H7 (cell line): Measurements from ENCODE around the gene BCL6B. TPM values are rescaled to one million over a fixed set of nuclear protein-coding genes. Genes with fewer than 3 reads are reported as not detected.
A peak's percentile ranks its signal among the peaks of the same experiment; 100 is the strongest.

ENCODE experiments used
- DNase-seq: peaks from one replicate; pipeline ENCODE4 v3.0.0; 2012
- H3K27me3 ChIP-seq: 2 replicates; pipeline ENCODE4 v1.6.0; 2011; ENCODE audit warnings: mild to moderate bottlenecking, low read length; ENCODE audit not compliant: control insufficient read depth, insufficient read depth
- H3K36me3 ChIP-seq: replicated peaks from 2 replicates; pipeline ENCODE4 v1.5.1; 2011; ENCODE audit warnings: low read length; ENCODE audit not compliant: control insufficient read depth, insufficient read depth
- H3K4me3 ChIP-seq: 2 replicates; pipeline ENCODE4 v1.5.1; 2011; ENCODE audit warnings: low read depth, mild to moderate bottlenecking, control low read depth, low read length, moderate library complexity; ENCODE audit not compliant: insufficient read depth
- total RNA-seq: library from RNA; depleted of rRNA; stranded (reverse); fragments of >200 nt; shearing (Covaris generic); gene quantifications from 2 replicates; pipeline ENCODE4 v1.2.3, GENCODE V29; 2014

BCL6B gene
- total RNA-seq, 1 experiment from 2014 or later: 4.9 TPM

GRCh38 chr17:7001318-7001961 is 21.4 kb upstream of the BCL6B start:
- H3K4me3 ChIP-seq: no peak overlapping the region
- H3K27me3 ChIP-seq: peaks cover 9% of the 10 kb centered on the region
- DNase-seq: no peak

GRCh38 chr17:7002288-7003047 is 20.4 kb upstream of the BCL6B start:
- H3K36me3 ChIP-seq: no peaks in the 10 kb centered on the region
- DNase-seq: no peak
- H3K27me3 ChIP-seq: no peaks in the 10 kb centered on the region
- H3K4me3 ChIP-seq: no peak overlapping the region

More at GRCh38 chr17:7001318-7001961, 21.4 kb upstream of the BCL6B start:
- H3K36me3 ChIP-seq: no peaks in the 10 kb centered on the region

GRCh38 chr17:7003745-7004144 is 19.1 kb upstream of the BCL6B start:
- Histone ChIP-seq H3K27me3 (no peaks in the 10 kb centered on the region), H3K36me3 (no peaks in the 10 kb centered on the region), H3K4me3 (no peak overlapping the region)
- no peak for DNase-seq

GRCh38 chr17:7004398-7005253 is 18.2 kb upstream of the BCL6B start:
- DNase-seq: peak; percentile 79
- no peaks in the 10 kb centered on the region for H3K36me3 ChIP-seq
- H3K27me3 ChIP-seq: no peaks in the 10 kb centered on the region
- no peak overlapping the region for H3K4me3 ChIP-seq

GRCh38 chr17:7005716-7006115 is 17.1 kb upstream of the BCL6B start:
- H3K36me3 ChIP-seq: no peaks in the 10 kb centered on the region
- no peak overlapping the region for H3K4me3 ChIP-seq
- no peaks in the 10 kb centered on the region for H3K27me3 ChIP-seq
- no peak for DNase-seq

GRCh38 chr17:7007143-7007542 is 15.7 kb upstream of the BCL6B start:
- H3K4me3 ChIP-seq: no peak overlapping the region
- no peak for DNase-seq
- H3K36me3 ChIP-seq: no peaks in the 10 kb centered on the region
- H3K27me3 ChIP-seq: no peaks in the 10 kb centered on the region

- H3K27me3 ChIP-seq: no peaks in the 10 kb centered on the region
- DNase-seq: no peak
- no peak overlapping the region for H3K4me3 ChIP-seq
- no peaks in the 10 kb centered on the region for H3K36me3 ChIP-seq
Observed at GRCh38 chr17:7010523-7010922, 12.3 kb upstream of the BCL6B start.

- Histone ChIP-seq H3K36me3 (no peaks in the 10 kb centered on the region; the same call in 1 of the 2 replicates), H3K4me3 (peak overlapping the region; percentile 84), H3K27me3 (no peaks in the 10 kb centered on the region)
- no peak for DNase-seq
Observed at GRCh38 chr17:7011415-7011814, 11.4 kb upstream of the BCL6B start.

GRCh38 chr17:7011942-7012254 is 11.0 kb upstream of the BCL6B start:
- DNase-seq: no peak
- H3K4me3 ChIP-seq: peak overlapping the region; percentile 84
- no peaks in the 10 kb centered on the region for H3K27me3 ChIP-seq
- peaks cover 3% of the 10 kb centered on the region for H3K36me3 ChIP-seq

- no peaks in the 10 kb centered on the region for H3K27me3 ChIP-seq
- peak overlapping the region; percentile 84 for H3K4me3 ChIP-seq
- peaks cover 3% of the 10 kb centered on the region for H3K36me3 ChIP-seq
- peak; percentile 97 for DNase-seq
Observed at GRCh38 chr17:7014261-7014994, 8.4 kb upstream of the BCL6B start.

GRCh38 chr17:7014995-7015958 is 7.6 kb upstream of the BCL6B start:
- Histone ChIP-seq H3K36me3 (peaks cover 3% of the 10 kb centered on the region), H3K4me3 (peak overlapping the region; percentile 84), H3K27me3 (peaks cover under 1% of the 10 kb centered on the region)
- DNase-seq: no peak

- H3K36me3 ChIP-seq: peaks cover 3% of the 10 kb centered on the region
- no peak for DNase-seq
- peaks cover 10% of the 10 kb centered on the region for H3K27me3 ChIP-seq
- no peak overlapping the region for H3K4me3 ChIP-seq
Observed at GRCh38 chr17:7016418-7016817, 6.4 kb upstream of the BCL6B start.
